CD4-positive, alpha-beta T cell treated with Interleukin-1 beta for 1 hour (primary cell): ENCODE data around the gene ACBD6.
"Not testable (repeated sequence)": the region's sequence is repeated elsewhere in the genome, so short reads cannot be mapped to it uniquely, and the experiment has no call there.

Source experiments
- DNase-seq, 2 donors: peaks; one replicate each; pipeline ENCODE4 v3.0.0-alpha.2; 2020 to 2022

The ACBD6 gene, protein sequence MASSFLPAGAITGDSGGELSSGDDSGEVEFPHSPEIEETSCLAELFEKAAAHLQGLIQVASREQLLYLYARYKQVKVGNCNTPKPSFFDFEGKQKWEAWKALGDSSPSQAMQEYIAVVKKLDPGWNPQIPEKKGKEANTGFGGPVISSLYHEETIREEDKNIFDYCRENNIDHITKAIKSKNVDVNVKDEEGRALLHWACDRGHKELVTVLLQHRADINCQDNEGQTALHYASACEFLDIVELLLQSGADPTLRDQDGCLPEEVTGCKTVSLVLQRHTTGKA

DNA sequence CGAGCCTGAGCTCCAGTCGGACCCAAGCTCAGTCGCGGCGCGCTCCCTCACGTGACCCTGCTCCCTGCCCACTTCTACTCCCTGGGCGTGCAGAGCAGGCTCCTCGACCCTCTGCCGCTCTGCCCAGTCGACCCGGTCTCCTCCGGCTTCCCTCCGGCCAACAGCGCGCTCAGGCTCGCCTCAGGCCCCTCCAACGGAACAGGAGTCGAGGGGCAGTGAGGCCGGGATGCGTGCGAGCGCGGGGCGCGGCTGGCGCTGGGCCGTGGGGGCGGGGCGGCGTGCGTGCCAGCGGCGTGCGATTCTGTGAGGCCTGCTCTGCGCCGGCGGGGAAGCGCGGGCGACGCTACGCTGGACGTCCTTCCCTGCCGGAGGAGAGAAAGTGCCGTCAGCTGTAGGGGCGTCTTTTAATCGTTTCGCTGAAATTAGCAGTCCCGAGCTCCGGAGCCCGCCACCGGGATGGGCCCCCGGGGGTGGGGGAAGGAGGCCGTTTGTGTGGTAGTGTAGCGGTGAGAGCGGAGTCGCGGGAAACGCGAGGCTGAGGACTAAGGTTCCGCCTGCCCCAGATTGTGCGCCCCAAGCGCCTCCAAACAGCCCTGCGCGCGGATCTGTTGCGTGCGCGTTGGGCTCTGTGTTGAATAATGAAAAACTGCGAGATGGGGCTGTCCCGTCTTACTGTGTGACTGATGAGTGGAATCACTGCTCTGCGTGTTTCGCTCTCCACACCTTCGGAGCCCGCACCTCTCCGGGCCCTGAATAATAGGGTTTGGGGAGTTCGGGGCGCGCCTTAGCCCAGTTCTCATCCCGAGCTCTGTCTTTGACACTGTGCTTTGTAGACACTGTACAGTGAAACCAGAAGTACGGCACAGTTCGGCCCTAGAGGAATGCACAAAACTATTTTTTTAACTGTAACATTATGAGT lies at the start of gene ACBD6:
TSS of gene ACBD6 (minus strand) at position 217 of the 919 bp plus-strand sequence. CDS start 311 bp downstream, outside the sequence.
- peak; percentile 84 to 85 for DNase-seq

DNA sequence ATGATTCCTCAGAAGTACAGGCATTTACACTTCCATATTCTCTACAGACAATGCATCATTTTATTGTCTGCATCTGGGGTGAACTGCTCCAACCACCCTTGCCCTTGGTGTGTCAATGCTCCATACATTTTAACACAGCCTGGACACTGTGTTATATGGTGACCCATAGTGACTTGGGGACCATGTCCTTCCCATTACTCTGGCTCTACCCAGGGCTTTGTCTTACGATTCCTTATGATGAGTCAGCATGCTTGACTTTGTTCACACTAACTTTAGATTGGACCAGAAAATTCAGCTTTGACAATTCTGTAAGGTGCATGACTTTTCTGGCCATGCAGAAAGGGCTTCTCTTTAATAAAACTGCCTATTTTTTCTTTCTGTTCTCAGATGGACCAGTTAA lies 49.6 kb upstream of the ACBD6 start:
- no peak for DNase-seq

DNA sequence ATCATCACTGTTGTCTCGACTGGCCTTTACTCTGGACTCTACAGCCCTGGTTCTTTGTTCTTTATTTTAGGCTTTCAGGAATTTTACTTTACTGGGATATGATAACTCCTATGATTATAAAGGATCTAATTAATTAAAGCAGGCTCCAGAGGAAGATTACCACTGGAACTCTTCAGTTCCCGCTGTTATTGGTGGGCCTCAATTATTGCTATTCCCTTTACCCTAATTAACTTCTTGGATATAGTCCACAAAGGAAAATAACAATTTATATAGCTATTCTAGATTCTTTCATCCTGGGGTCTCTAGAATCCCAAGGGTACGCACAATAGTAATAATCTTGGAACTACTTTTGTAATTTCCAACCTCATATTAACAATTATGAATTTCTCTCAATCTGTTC lies 47.9 kb upstream of the ACBD6 start:
- DNase-seq: no peak

DNA sequence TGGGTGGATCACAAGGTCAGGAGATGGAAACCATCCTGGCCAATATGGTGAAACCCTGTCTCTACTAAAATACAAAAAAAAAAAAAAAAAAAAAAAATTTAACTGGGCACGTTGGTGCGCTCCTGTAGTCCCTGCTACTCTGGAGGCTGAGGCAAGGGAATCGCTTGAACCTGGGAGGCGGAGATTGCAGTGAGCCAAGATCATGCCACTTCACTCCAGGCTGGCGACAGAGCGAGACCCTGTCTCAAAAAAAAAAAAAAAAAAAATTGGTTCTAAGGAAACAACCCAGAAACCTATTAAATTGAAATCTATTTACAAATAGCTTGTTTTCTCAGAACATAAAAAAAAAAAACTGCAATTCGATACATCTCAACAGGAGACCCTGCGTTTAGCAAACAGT lies 47.4 kb upstream of the ACBD6 start:
- DNase-seq: not testable (repeated sequence)

DNA sequence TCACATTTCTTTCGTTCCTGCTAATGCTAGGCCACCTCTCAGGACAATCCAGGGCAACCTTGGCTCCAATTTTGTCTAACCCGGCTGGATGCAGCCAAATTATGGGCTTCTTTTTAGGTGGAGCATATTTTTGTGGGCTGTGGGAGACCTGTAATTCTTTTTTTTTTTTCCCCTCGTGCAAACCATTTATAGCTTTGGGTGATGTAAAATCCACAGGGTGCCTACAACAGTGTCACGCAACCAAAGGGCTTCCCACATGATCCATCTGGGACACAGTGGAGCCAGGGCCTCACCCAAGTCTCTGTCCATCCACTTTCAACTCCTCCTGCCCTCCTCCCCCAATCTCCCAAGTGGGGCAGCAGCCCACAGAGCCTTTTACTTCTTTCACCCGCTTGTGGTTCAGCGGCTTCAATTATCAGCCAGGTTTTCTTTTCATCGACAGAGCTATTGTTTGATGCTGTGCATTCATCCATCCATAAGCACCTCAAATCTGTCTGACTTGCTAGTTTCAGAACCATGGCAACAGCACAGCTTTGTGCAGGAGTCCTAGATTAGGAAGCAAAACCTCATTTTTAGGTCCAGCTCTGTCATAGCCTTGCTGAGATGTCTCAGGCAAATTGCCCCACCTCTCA lies 46.4 kb upstream of the ACBD6 start:
- DNase-seq: no peak

DNA sequence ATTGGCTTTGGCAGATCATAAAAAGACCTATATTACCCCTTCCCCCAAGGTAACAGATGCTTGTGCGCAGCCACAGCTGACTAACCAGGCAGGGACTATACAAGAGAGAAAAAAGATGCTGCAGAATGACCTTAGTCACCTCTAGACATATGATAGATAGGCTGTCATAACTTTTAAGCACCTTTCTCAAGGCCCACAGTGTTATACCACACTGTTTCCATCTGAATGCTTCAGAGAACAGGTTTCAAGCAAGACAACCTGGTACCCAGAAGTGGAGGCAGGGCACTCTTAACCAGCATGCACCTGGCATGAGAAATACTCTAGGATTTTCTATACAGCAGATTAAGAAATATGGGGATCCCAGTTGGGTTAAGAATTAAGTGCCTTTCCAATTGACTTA lies 43.6 kb upstream of the ACBD6 start:
- no peak for DNase-seq

DNA sequence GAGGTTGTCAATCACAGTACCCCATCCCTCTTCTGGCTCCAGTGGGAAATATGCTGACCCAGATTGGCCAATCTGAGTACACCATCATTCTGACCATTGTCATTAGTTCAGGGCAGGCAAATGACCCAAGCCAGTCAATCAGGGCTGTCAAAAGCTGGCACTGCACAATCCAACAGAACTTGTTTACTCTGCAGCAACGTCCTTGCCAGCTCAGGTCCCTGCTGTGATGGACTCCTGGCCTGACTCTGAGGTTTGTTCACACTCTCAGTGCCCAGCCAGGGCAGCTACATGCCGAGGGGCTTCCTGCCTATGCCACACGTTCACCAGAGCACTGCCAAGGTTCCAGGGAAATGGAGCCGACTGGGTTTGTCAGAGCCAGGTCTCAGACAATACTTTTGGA lies 41.7 kb upstream of the ACBD6 start:
- no peak for DNase-seq

DNA sequence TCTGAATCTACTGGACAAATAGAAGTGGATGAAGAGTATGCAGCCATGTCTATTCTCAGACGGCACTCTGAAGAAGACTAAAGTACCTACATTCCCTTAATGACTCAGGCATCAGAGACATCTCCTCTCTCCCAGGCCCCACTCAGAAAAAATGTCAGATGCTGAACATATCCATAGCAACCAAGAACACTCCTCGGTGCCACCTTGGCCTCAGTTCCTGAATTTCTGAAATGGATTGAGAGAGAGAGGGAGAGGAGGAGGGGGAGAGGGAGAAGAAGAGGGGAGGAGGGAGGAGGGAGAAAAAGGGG lies 40.4 kb upstream of the ACBD6 start:
- DNase-seq: no peak

DNA sequence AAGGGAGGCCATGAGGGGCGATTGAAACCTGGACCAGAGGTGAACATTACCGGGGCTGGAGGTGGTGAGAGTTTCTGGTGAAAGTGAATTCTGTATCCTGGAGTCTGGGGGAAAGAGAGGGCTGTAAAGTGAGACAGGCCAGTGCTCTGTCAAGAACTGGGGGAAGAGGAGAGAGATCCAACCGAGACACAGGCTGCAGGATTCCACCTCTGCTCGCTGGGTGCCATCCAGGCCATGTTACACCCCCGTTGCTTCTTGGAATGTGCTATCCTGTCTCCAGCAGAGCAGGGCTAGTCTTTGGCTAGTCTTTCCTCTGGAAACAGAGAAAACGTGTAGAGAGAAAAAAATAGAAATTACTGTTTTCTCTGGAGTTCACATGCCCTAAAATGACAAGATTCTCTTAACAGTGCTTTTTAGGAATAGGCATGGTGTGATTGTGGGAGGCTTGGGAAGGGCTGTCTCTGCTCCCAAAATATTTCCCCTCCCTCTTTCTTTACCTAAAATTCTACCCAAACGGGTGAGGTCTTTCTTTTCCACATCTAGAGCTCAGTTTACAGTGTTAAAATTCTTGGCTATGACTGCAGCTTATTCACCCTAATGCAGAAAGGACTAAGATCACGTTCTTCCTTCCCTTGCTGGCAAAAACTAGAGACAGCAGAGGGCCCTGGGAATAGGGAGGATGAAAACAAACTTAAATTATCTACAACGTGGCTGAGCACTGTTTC lies 39.9 kb upstream of the ACBD6 start:
- DNase-seq: no peak

DNA sequence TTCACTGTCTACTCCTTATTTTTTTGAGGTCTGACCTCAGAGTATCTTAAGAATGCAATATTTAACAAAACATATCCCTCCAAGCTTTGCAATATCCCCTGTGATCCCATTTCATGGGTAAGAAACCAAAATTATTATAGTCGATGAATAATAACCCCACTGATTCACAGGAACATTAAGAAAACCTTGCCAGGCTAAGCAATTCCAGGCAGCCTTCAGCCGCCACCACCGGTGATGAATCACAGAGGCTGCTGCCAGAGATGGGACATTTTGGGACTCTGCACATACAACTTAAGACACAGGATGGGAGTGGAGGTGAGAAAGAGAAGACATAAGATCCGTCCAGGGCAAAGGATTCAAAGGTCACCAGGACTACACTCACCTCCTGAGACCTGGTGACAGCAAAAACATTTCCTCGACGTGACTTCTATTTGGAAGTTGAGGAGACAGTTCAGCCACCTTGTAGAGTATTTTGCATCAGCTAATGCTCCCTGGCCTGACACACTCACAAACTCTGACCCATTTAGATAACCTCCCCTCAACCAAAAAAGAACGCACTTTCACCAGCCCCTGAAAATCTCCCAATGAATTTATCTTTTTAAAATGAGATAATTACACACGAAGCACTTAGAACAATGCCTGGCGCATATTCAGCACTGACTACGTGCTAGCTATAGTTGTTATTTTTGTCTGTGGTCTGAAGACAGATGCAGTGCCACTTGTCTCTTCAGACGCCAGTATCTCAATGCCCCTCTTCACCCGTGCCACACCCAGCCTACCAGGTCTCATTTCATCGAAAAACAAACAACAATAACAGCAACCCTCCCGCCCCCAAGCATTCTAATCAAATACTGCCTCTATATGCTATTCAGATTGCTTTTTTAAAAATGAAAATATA lies 38.6 kb upstream of the ACBD6 start:
- DNase-seq: no peak

DNA sequence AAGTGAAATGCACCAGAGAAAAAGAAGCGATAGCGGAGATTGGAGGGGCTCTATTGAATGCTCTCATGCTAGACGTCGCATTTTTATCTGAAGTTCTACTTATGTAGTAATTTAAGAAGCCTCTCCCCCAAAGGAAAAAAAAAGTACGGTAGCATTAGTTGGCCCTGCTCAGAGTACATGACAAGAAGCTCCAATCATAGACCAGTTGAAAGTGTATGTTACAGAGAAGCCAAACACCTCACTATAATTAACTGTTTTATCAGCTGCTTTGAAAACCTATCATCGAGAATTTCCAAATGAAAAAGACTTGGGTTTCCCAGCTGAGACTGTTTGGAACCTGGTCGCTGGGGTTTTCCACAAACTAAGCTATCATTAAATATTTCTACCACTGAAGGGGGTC lies 36.8 kb upstream of the ACBD6 start:
- no peak for DNase-seq

DNA sequence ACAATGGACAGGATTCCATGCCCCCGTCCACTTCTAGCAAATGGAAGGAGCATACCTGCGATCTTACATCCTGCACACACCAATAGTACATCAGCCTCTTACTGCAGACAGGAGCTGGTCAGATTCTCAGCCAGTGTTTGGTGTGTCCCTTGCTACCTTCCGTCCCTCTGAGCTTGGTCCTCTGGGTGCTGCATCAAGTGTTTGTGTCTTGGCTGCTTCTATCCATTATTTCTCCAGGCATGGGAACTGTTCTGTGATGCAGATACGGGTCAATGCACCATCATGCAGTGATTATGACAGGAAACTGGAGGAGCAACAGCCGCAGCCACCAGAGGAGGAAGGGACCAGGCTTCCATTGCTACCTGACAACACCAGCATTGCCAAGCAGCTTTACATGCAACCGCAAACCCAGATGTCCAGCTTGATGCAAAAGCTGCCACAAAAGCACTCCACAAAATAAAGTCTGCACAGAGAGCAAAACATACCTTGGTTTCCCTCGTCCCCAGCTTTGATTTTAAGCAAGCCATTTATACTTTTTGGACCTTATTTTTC lies 34.5 kb upstream of the ACBD6 start:
- DNase-seq: no peak

DNA sequence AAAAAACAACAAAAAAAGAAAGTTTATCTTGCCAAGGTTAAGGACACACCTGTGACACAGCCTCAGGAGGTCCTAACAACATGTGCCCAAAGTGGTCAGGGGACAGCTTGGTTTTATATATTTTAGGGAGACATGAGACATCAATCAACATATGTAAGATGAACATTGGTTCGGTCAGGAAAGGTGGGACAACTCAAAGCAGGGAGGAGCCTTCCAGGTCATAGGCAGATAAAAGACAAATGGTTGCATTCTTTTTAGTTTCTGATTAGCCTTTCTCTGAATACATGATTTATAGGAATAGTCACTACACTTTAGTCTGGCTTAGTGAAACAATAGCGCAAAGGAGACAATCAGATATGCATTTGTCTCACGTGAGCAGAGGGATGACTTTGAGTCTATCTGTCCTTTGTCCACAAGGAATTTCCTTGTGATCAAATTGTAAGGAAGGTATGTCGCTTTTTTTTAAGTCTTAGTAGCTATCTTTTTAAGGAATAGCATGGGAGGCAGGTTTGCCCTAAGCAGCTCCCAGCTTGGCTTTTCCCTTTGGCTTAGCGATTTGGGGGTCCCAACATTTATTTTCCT lies 33.1 kb upstream of the ACBD6 start:
- no peak for DNase-seq

DNA sequence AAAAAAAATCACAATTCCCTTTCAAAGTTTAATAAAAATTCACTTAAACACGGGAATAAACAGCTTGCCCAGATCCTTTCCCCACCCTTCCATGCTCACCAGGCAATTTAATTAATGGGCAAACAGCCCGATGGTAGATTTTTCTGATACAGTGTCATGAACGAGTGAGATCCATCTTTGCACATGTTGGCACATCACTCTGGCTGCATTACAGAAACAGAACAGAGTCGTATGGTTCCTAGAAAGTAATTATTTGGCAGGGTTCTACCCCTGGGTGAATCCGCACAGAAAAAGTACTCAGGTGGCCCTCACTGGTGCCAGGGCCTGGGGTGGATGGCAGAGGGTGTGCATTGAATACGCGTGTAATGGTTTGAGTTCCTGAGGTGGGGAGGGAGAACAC lies 31.8 kb upstream of the ACBD6 start:
- no peak for DNase-seq

DNA sequence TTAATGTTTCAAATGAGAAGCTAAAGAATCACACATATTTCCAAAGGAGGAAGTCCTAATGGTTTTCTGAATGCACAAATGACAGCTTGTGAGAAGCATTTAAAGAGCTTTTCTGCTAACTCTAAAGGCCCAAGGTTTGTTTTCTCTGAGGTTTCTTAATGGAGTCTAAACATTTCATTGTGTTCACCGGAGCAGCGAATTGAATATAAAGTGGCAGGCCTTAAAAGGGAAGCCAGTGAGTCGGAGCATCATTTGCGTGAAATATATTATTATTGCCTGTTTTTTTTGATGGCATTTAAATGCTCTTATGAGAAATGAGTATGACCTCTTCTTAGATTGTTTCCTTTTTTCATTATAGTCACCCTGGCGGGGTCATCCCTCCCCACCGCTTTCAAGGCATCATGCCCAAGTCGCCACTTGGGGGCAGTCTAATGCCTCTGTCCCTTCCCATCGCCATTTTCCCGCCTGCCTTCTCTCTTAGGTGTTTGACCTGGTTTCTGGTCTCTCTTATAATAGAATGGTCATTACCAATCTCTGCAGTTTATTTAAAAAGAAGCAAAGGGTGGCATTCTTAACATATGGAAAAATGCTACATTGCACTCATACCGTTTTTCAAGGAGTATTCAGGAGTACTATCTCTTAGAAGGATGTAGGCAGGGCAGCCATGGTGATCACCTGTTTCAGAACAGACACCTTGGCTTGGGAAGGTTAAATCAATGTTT lies 31.1 kb upstream of the ACBD6 start:
- peak; percentile 45 to 57 for DNase-seq

DNA sequence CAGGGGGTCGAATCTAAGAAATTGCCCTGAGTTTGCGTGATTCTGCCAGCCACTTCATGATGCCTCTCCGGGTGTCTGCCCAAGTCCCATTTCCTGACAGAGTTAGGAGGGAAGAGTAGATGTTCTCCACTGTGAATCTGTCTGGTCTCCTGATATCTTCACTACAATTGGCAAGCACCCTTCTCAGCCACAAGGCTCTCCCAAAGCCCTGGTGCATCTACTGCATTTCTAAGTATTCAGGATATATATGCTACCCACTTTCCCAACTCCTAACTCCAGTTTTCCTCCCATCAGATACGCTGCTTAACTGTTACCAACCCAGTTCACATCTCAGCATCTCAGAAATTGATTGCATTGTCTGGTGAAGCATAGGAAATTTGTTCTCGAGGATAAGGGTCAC lies 30.5 kb upstream of the ACBD6 start:
- no peak for DNase-seq

DNA sequence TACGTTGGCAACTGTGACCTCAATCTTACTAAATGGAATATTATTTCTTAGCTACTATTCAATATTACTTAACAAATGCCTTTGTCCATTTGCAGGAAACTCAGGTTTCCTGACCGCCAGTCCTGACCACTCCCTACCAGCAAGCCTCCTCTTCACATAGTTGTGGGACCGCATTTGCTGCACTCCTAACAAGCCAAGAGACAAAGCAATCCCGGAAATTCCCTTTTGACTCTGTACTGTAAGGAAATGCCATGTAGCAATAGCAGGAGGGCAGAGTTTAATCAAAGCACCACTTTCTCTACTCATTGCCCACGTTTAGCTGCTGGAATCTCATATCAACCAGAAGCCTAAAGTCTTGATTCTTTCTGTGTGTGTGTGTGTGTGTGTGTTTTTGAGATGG lies 28.1 kb upstream of the ACBD6 start:
- DNase-seq: no peak

DNA sequence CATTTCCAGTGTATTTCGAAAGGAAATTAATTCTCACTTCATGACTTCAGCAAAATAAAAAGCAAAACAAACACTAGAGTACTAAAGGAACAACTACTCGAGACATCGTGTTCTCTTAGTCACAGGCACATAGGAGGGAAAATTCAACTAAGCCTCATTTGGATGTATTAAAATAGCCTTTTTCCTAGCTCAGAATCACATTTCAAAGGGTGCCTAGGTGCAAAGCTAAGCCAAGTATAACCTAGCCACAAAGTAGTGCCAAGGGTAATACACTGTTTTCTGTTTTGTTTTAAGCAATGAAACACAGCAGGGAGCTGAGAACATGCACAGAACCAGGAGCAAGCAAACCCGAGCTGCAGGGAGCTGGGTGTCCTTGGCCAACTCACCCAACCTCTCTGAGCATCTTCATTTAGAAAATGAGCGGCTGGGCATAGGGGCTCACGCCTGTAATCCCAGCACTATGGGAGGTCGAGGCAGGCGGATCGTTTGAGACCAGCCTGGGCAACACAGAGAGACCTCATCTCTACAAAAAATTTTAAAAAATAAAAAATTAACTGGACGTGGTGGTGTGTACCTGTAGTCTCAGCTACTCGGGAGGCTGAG lies 26.6 kb upstream of the ACBD6 start:
- no peak for DNase-seq

DNA sequence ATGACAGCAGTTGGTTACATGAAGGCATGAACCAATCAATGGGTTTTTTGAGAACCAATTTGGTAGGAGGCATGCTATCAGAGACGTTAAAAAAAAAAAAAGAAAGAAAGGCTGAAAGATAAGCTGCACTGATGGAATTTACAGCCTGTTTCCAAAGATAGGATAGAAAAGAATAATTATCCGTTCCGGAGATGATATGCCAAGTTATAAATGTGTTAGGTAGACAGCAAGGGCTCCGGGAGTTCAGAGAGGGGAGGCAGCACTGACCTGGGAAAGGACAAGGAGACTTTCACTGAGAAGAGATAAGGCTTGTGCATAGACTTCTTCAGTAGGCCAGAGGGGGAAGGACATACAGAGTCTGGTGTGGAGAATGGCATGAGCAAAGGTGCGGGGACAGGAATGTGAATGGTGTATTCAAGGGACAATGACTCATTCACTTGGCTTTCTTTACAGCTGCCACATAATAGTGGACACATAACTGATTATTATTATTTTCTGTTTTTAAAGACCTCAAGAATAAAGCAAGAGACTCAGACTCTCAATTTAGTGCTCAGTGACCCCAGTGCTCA lies 24.8 kb upstream of the ACBD6 start:
- DNase-seq: no peak

DNA sequence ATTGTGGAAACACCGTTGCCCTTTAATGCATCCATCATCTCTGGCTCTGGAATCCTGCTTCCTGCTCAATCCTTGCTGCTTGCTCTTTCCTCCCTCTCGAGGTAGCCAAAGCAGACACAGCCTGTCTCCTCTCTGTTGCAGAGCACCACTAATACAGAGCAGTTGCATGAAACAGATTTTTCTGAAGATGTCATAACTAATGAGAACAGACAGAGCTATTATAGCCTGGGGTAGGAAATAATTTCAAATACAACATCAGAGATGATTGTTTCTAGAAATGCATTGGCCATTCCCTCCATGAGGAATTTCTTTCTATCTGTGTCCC lies 23.3 kb upstream of the ACBD6 start:
- no peak for DNase-seq
